Measurements from ENCODE around the gene ABHD12. TPM values are rescaled to one million over a fixed set of nuclear protein-coding genes. Genes with fewer than 3 reads are reported as not detected.
"Not testable (repeated sequence)": the region's sequence is repeated elsewhere in the genome, so short reads cannot be mapped to it uniquely, and the experiment has no call there.

Gene ABHD12
- total RNA-seq, 1 donor from 2014 or later = 49.7 TPM

DNA sequence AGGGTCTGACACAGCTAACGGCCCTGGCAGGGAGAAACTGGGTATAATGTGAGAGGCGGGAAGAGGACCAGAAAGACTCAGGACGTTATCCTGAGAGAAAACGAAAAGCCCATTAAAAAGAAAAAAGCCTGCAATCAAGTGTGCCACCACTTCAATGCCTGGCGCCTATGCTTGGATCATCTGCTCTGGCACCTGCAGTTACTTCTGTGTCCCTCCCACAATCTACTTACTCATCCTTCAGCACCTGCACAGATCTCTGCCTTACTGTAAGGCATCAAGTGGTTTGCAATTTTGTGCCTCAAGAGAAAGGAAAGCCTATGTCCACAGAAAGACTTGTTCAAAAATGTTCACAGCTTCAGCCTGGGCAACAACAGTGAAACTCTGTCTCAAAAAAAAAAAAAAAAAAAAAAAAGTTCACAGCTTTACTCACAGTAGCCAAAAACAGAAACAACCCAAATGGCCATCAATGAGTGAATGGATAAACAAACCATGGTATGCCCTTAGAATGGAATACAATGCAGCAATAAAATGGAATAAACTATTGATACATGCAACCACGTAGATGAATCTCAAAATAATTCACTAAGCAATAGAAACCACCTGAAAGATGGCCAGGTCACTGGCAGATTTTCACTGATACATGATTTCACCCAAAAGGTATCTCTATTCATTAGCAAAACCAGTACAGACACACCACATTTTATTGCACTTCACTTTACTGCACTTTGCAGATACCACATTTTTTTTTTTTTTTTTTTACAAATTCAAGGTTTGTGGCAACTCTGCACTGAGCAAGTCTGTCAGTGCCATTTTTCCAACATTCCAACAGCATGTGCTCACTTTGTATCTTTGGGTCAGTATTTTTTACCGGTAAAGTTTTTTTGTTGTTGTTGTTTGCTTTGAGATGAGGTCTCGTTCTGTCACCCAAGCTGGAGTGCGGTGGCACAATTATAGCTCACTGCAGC lies 48.6 kb downstream of the ABHD12 start:
- Histone ChIP-seq H3K36me3 (peaks cover 8% of the 10 kb centered on the region), H3K27ac (no peak overlapping the region), H3K4me1 (peaks cover 8% of the 10 kb centered on the region), H3K9me3 (no peaks in the 10 kb centered on the region), H3K27me3 (ENCODE audit: low read depth) (no peaks in the 10 kb centered on the region), H3K4me3 (no peak overlapping the region)
- no peak for DNase-seq
- TF ChIP-seq, protein P1, sequence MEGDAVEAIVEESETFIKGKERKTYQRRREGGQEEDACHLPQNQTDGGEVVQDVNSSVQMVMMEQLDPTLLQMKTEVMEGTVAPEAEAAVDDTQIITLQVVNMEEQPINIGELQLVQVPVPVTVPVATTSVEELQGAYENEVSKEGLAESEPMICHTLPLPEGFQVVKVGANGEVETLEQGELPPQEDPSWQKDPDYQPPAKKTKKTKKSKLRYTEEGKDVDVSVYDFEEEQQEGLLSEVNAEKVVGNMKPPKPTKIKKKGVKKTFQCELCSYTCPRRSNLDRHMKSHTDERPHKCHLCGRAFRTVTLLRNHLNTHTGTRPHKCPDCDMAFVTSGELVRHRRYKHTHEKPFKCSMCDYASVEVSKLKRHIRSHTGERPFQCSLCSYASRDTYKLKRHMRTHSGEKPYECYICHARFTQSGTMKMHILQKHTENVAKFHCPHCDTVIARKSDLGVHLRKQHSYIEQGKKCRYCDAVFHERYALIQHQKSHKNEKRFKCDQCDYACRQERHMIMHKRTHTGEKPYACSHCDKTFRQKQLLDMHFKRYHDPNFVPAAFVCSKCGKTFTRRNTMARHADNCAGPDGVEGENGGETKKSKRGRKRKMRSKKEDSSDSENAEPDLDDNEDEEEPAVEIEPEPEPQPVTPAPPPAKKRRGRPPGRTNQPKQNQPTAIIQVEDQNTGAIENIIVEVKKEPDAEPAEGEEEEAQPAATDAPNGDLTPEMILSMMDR (IDR thresholded peaks at IDR 0.05) = no peak
- intact Hi-C loops (cut with DNase I) = no loop called here
- no peak for ATAC-seq

DNA sequence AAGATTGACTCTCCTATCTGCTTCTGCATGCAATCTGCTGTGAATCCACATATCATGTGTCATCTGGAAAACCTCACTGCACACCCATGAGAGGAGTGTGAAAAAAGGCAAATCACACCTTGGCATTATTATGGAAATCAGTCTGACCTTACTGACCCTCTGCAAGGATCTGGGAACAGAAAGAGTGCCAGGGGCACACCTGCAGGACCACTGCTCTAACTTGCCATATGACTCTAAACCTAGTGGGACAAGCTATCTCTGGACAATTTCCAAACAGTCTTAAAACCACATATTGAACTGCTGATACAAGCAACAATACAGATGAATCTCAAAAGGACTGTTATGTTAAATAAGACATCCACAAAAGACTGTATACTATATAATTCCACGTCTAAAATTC lies 50.3 kb downstream of the ABHD12 start:
- H3K27me3 ChIP-seq (ENCODE audit: low read depth) = no peaks in the 10 kb centered on the region
- ATAC-seq (no peak), DNase-seq (no peak)
- H3K36me3 ChIP-seq = peaks cover 8% of the 10 kb centered on the region
- H3K4me1 ChIP-seq = peaks cover 8% of the 10 kb centered on the region
- TF ChIP-seq, protein P1 (IDR thresholded peaks at IDR 0.05) = no peak
- no peak overlapping the region for H3K4me3 ChIP-seq
- H3K27ac ChIP-seq = no peak overlapping the region
- intact Hi-C loops (cut with DNase I) = no loop called here
- no peaks in the 10 kb centered on the region for H3K9me3 ChIP-seq

DNA sequence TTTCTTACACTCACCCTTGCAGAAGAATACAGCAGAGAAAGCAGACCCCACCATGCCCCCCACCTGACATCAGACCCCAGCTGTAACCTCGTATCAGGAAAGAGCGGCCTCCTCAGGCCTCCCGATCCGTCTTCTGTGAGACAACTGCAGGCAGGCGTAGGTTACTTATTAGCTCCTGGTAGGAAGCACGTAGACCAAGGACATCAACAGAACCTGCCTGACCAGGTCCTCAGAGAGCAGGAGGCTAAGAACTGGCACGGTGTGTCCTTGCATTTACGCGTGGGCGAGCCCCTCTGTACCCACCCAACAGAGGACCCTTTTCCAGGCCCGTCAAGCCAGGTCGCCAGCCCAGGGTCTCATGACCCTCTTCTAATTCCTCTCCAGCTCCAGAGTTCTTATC lies 51.0 kb downstream of the ABHD12 start:
- Histone ChIP-seq H3K4me3 (no peak overlapping the region), H3K27ac (no peak overlapping the region), H3K4me1 (peaks cover 8% of the 10 kb centered on the region), H3K36me3 (peaks cover 8% of the 10 kb centered on the region), H3K9me3 (no peaks in the 10 kb centered on the region), H3K27me3 (ENCODE audit: low read depth) (no peaks in the 10 kb centered on the region)
- TF ChIP-seq, protein P1 (IDR thresholded peaks at IDR 0.05) = no peak
- DNase-seq (no peak), ATAC-seq (peak; percentile 84 to 89)
- intact Hi-C loops (cut with DNase I) = no loop called here

DNA sequence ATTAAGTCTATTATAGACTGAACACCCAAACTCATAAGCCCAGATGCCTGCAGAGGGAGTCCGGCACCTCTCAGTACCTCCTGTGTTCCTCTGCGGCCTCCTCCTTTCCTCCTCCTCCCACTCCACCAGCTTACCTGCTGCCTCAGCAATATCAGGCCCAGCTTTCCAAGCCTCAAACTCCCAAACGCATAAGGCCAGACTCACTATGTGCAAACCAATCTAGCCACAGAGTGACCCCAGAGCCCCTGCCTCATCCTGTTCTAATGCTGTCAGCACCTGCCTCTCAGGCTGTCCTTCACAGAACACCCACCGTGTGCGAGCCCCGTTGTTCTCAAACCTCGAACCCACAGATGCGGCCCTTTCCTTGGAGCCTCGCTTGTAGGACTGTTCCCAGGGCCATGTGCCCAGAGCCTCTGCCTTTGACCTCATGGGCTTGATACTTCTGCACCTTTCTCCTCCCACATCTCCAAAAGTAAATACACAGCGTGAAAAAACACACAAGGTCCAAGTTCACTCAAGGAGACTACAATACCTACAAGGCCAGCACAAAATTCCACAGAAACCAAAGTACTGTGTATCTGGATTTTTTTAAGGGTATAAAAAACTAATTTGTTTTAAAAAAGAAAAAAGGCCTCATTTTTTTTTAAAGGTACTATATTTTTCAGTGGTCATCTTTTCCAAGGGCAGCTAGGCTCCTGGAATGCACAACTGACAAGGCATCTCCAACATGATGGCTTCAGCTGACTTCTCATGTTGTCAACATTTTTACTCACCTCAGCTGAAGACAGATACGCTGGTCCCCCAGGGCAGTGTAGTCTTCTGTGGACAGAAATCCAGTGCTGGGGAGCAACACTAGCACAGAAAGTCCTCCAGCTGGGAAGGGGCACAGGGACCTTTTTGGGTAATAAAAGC lies 52.3 kb downstream of the ABHD12 start:
- peaks cover 8% of the 10 kb centered on the region for H3K36me3 ChIP-seq
- intact Hi-C loops (cut with DNase I) = no loop called here
- no peak overlapping the region for H3K27ac ChIP-seq
- ATAC-seq = no peak
- DNase-seq = no peak
- H3K4me3 ChIP-seq = no peak overlapping the region
- H3K4me1 ChIP-seq = peaks cover 8% of the 10 kb centered on the region
- TF ChIP-seq, protein P1 (IDR thresholded peaks at IDR 0.05) = no peak
- no peaks in the 10 kb centered on the region for H3K9me3 ChIP-seq
- no peaks in the 10 kb centered on the region for H3K27me3 ChIP-seq (ENCODE audit: low read depth)

DNA sequence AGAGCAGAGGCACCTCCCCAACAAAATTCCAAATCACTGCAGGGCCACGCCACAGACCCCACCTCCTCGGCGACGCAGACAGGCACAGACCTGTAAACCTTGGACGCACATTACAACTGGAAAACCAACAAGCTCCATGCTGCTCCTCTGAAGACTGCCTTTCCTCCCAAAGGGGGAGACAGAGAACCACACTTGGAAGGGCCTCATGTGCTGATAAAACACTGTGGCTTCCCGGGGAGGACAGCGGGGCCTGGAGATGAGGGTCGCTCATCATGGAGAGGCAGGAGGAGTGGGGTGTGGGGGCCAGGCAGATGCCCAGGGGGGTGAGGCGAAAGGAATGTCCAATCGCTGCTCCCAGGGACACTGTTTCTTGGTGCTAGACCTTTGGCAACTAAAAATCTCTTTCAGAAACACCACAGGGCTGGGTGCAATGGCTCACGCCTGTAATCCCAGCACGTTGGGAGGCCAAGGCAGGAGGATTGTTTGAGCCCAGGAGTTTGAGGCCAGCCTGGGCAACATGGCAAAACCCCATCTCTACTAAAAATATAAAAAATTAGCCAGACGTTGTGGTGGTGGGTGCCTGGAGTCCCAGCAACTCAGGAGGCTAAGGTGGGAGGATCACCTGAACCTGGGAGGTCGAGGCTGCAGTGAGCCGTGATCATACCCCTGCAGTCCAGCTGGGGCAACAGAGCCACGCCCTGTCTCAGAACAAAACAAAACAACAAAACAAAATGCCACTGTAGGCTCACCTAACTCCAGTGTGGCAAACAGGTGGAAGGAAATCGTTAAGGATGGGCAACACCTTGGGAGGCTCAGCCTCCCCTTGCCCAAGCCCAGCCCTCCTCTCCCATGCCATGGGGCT lies 53.8 kb downstream of the ABHD12 start:
- TF ChIP-seq, protein P1 (IDR thresholded peaks at IDR 0.05) = no peak
- ATAC-seq = no peak
- no peak overlapping the region for H3K27ac ChIP-seq
- no peak for DNase-seq
- no peak overlapping the region for H3K4me3 ChIP-seq
- peaks cover 8% of the 10 kb centered on the region for H3K36me3 ChIP-seq
- H3K4me1 ChIP-seq = peaks cover 8% of the 10 kb centered on the region
- H3K27me3 ChIP-seq (ENCODE audit: low read depth) = no peaks in the 10 kb centered on the region
- intact Hi-C loops (cut with DNase I) = no loop called here
- H3K9me3 ChIP-seq = no peaks in the 10 kb centered on the region

DNA sequence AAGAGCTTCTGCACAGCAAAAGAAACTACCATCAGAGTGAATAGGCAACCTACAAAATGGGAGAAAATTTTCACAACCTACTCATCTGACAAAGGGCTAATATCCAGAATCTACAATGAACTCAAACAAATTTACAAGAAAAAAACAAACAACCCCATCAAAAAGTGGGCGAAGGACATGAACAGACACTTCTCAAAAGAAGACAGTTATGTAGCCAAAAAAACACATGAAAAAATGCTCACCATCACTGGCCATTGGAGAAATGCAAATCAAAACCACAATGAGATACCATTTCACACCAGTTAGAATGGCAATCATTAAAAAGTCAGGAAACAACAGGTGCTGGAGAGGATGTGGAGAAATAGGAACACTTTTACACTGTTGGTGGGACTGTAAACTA lies 55.7 kb downstream of the ABHD12 start:
- H3K27me3 ChIP-seq (ENCODE audit: low read depth); H3K27ac ChIP-seq; DNase-seq; H3K4me1 ChIP-seq; ATAC-seq; intact Hi-C loops (cut with DNase I); H3K9me3 ChIP-seq; H3K36me3 ChIP-seq; H3K4me3 ChIP-seq: not testable (repeated sequence)

All from lower lobe of right lung (tissue), 2 donors.